ENCODE data around the gene COQ8A.

COQ8A gene

GRCh38 chr1:227010645-227011044 is 70.6 kb downstream of the COQ8A start:
- in situ Hi-C loops (cut with MboI; ENCODE audit: low sequenced_read_pairs, unreplicated experiment), result no loop called here
- no peak for DNase-seq (ENCODE audit: low spot score)
- no peak for TF ChIP-seq CTCF (IDR thresholded peaks at IDR 0.05; ENCODE audit: borderline replicate concordance, control extremely low read depth, extremely low read depth, insufficient read depth, missing control alignments)

GRCh38 chr1:227016990-227017389 is 76.9 kb downstream of the COQ8A start:
- DNase-seq (ENCODE audit: low spot score), result no peak
- TF ChIP-seq CTCF (IDR thresholded peaks at IDR 0.05; ENCODE audit: borderline replicate concordance, control extremely low read depth, extremely low read depth, insufficient read depth, missing control alignments), result no peak
- in situ Hi-C loops (cut with MboI; ENCODE audit: low sequenced_read_pairs, unreplicated experiment), result no loop called here

- TF ChIP-seq CTCF (IDR thresholded peaks at IDR 0.05; ENCODE audit: borderline replicate concordance, control extremely low read depth, extremely low read depth, insufficient read depth, missing control alignments), result no peak
- DNase-seq (ENCODE audit: low spot score), result no peak
- in situ Hi-C loops (cut with MboI; ENCODE audit: low sequenced_read_pairs, unreplicated experiment), result no loop called here
Measured at GRCh38 chr1:227032396-227032795, 92.3 kb downstream of the COQ8A start.

- DNase-seq (ENCODE audit: low spot score), result no peak
- TF ChIP-seq CTCF (IDR thresholded peaks at IDR 0.05; ENCODE audit: borderline replicate concordance, control extremely low read depth, extremely low read depth, insufficient read depth, missing control alignments), result no peak
- in situ Hi-C loops (cut with MboI; ENCODE audit: low sequenced_read_pairs, unreplicated experiment), result no loop called here
Measured at GRCh38 chr1:227033880-227034279, 93.8 kb downstream of the COQ8A start.

- in situ Hi-C loops (cut with MboI; ENCODE audit: low sequenced_read_pairs, unreplicated experiment), result no loop called here
- DNase-seq (ENCODE audit: low spot score), result no peak
Measured at GRCh38 chr1:227035316-227035715, 95.2 kb downstream of the COQ8A start.

GRCh38 chr1:227037121-227037520 is 97.0 kb downstream of the COQ8A start:
- DNase-seq (ENCODE audit: low spot score), result no peak
- in situ Hi-C loops (cut with MboI; ENCODE audit: low sequenced_read_pairs, unreplicated experiment), result no loop called here
- TF ChIP-seq CTCF (IDR thresholded peaks at IDR 0.05; ENCODE audit: borderline replicate concordance, control extremely low read depth, extremely low read depth, insufficient read depth, missing control alignments), result no peak

More at GRCh38 chr1:227035316-227035715, 95.2 kb downstream of the COQ8A start:
- TF ChIP-seq CTCF (IDR thresholded peaks at IDR 0.05; ENCODE audit: borderline replicate concordance, control extremely low read depth, extremely low read depth, insufficient read depth, missing control alignments), result no peak
